Measurements from ENCODE around the gene PTP4A1. TPM values are rescaled to one million over a fixed set of nuclear protein-coding genes. Genes with fewer than 3 reads are reported as not detected.

The PTP4A1 gene
- total and polyA plus RNA-seq, 2 of the 4 experiments (the other 2 are of a cell fraction) = 31.2 to 53.1 TPM

DNA sequence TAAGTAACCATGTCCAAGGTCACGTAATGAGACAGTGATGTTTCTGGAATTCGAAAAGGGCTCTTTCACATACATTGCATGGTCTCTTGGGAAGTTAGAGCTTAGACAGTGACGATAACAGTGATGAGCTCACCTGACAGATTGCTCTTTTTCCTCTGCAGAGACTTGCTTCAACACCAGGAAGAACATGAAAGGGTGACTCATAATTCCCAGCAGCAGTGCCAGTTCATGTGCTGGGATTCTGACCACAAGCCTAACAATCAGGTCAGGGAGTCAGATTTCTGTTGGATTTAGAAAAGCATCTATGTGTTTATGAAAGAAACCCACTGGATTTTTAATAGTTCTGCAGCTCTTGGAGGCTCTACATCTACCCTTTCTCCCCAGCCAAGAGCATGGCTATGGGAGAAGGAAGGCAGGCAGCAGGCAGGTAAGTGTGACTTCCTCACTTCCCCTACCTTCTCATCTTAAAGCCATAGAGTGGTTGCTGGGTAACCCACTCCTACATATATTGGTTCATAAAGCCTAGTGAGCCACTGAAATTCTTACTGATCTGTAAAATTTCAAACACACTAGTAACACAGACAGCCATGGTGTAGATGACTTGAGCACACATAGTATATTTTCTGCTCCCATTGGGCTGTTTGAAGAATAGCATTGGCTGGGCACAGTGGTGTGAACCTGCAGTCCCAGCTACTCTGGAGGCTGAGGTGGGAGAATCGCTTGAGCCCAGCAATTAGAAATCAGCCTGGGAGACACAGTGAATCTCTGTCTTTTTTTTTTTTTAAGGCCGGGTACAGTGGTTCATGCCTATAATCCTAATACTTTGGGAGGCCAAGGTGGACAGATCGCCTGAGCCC is 44.4 kb upstream of the PTP4A1 start:
- no TSS peak for BruUV-seq (replicated peaks)
- no peaks in the 10 kb centered on the region for H3K79me1 ChIP-seq (ENCODE audit: low read depth in 1 of 2, low read length in 2 of 2)
- H4K91ac ChIP-seq (ENCODE audit: insufficient read depth, low read depth, low read length) = no peak overlapping the region
- no peak overlapping the region for H3K9ac ChIP-seq (ENCODE audit: low read depth, low read length)
- no peak overlapping the region for H2BK20ac ChIP-seq (ENCODE audit: low read depth, low read length)
- H2BK5ac ChIP-seq (ENCODE audit: low read depth, low read length, poor library complexity, severe bottlenecking) = peak overlapping the region; percentile 17
- CTCF ChIA-PET = interaction anchor here (0.6 to 0.7 kb wide), 3 partner anchors 128 to 163 kb away, joined by 3 to 7 read pairs (median 5); no protein-coding TSS in a partner anchor
- no peak overlapping the region for H2BK15ac ChIP-seq (ENCODE audit: low read depth, low read length)
- in situ Hi-C loops (cut with MboI; ENCODE audit: low sequenced_read_pairs) = no loop called here
- POLR2A ChIA-PET (ENCODE audit: unreplicated experiment) = no interaction called here
- no peaks in the 10 kb centered on the region for H3K36me3 ChIP-seq (ENCODE audit: control insufficient read depth, insufficient read depth, low read length)
- H3K14ac ChIP-seq (replicated peaks; ENCODE audit: low read depth, low read length) = 0 out of 2 replicates have a peak overlapping the region, but pooled peaks have one; percentile 26
- H3K9me3 ChIP-seq (ENCODE audit: control insufficient read depth, insufficient read depth, low read length) = no peaks in the 10 kb centered on the region
- H3K4me3 ChIP-seq (ENCODE audit: insufficient read depth, low read depth, low read length) = no peak overlapping the region
- 0 out of 2 replicates have a peak overlapping the region, but pooled peaks have one; percentile 9 for H2BK120ac ChIP-seq (ENCODE audit: low read depth, low read length)
- peak overlapping the region; percentile 81; the same call in 1 of the 2 replicates for H3K27ac ChIP-seq (ENCODE audit: insufficient read depth, low read length)
- H2AK9ac ChIP-seq (replicated peaks; ENCODE audit: low read depth, low read length, poor library complexity) = no peak overlapping the region
- H2AFZ ChIP-seq (replicated peaks; ENCODE audit: low read length, poor library complexity) = no peak overlapping the region
- H3K4me2 ChIP-seq (ENCODE audit: low read depth, low read length) = peak overlapping the region; percentile 64
- TF ChIP-seq NFE2L2 (IDR thresholded peaks at IDR 0.05; ENCODE audit: low read depth, low read length) (peak; percentile 54; the same call in 1 of the 2 replicates), BHLHE40 (IDR thresholded peaks at IDR 0.05; ENCODE audit: low read depth, low read length) (peak; percentile 96), SMC3 (IDR thresholded peaks at IDR 0.05; ENCODE audit: low read depth, low read length) (no peak), CHD1 (IDR thresholded peaks at IDR 0.05; ENCODE audit: low read depth, low read length) (0 out of 2 replicates have a peak, but pooled peaks have one; percentile 77), RCOR1 (IDR thresholded peaks at IDR 0.05; ENCODE audit: insufficient replicate concordance, low read length) (no peak), CEBPB (IDR thresholded peaks at IDR 0.05; ENCODE audit: low read depth, low read length) (peak; percentile 92), USF2 (IDR thresholded peaks at IDR 0.05; ENCODE audit: low read depth, low read length) (0 out of 2 replicates have a peak, but pooled peaks have one; percentile 40), FOS (IDR thresholded peaks at IDR 0.05; ENCODE audit: low read depth, low read length) (peak; percentile 99)
- no peak overlapping the region; the same call in 1 of the 2 replicates for H4K5ac ChIP-seq (ENCODE audit: low read depth, low read length)
- peaks cover 2% of the 10 kb centered on the region; the same call in 1 of the 2 replicates for H3K9me1 ChIP-seq (ENCODE audit: insufficient read depth, low read length)
- H3K27me3 ChIP-seq (ENCODE audit: control insufficient read depth, insufficient read depth, low read length) = no peaks in the 10 kb centered on the region
- H3K23ac ChIP-seq (ENCODE audit: low read depth, low read length) = no peak overlapping the region
- no peak overlapping the region for H3K56ac ChIP-seq (ENCODE audit: extremely low read depth, insufficient read depth, low read length)
- intact Hi-C loops (cut with micrococcal nuclease) = loop anchor here (2.0 to 5.0 kb wide), 2 partner anchors 33 to 44 kb away; partner anchors contain the start of genes LOC128125822 and PTP4A1
- dilution Hi-C loops (cut with HindIII; ENCODE audit: low sequenced_read_pairs, unreplicated experiment) = no loop called here
- no peak overlapping the region for H4K8ac ChIP-seq (ENCODE audit: low read depth in 2 of 2, low read length in 2 of 2)
- peak; percentile 95 for ATAC-seq (ENCODE audit: low read depth)
- 0% methylated on average over 1 of the region's 6 CpGs; no CpG with 5 or more reads in 1 of the 2 experiments for WGBS, 2 experiments (ENCODE audit: extremely low coverage in 2 of 2, insufficient read length in 1 of 2)
- peaks cover 10% of the 10 kb centered on the region for H3K4me1 ChIP-seq (ENCODE audit: control insufficient read depth, insufficient read depth, low read length)
- peak; percentile 100 for DNase-seq
- peak overlapping the region; percentile 68 for H3K18ac ChIP-seq (ENCODE audit: low read depth, low read length)
- peak overlapping the region; percentile 52; the same call in 1 of the 2 replicates for H2AK5ac ChIP-seq (ENCODE audit: low read depth, low read length)
- 0 out of 2 replicates have a peak overlapping the region, but pooled peaks have one; percentile 4 for H3K4ac ChIP-seq (ENCODE audit: low read depth, low read length)
- H4K20me1 ChIP-seq (ENCODE audit: insufficient read depth, low read length) = 0 out of 2 replicates have a peak, but pooled peaks cover 3% of the 10 kb centered on the region
